Hematopoietic multipotent progenitor cell treated with erythropoietin and hydrocortisone succinate and interleukin-3 and kit ligand, for 6 days (in vitro differentiated cells): Measurements from ENCODE around the gene YBEY.

Experiments
- DNase-seq: peaks from one replicate; pipeline ENCODE4 v3.0.0-alpha.2; 2015

YBEY gene

DNA sequence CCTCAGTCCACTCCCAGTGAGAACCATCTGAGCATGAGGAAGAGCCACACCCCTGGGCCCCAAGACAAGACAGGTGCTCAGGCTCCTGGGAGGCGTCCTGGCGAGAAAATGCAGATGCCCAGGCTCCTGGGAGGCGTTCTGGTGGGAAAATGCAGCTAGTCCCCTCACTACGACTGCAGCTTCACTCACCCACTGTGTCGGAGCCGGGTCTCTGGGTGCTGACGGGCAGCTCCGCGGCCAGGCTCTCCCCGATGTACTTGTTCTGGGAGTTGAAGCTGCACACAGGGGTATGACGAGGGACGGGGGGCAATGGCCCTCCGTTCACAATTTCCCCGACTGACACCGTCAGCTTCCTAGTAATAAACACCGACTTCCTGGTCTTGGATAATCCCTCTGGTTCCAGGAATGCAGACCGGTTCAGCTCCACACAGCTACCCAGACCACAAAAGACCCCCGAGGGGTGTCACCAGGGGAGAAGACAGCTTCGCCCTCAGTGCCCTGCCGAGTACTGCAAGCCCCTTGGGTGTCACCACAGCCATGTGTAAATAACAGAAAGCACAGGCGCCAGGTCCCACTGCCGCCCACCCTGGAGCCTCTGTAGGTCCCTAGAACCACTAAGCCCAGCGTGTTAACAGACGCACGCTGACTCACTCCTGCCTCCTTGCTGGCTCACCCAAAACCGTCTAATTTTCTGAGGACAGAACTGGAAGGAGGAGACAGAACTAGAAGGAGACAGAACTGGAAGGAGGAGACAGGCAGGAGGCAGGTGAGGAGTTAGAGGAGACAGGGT is 20.2 kb upstream of the YBEY start:
- no peak for DNase-seq

GRCh38 chr21:46266946-46267345 is 19.2 kb upstream of the YBEY start:
- DNase-seq = no peak

GRCh38 chr21:46268371-46268770 is 17.8 kb upstream of the YBEY start:
- DNase-seq = no peak

GRCh38 chr21:46269466-46269865 is 16.7 kb upstream of the YBEY start:
- DNase-seq = no peak

GRCh38 chr21:46273341-46273740 is 12.8 kb upstream of the YBEY start:
- DNase-seq = no peak

- DNase-seq = no peak
Measured at GRCh38 chr21:46274797-46275390, 11.2 kb upstream of the YBEY start.

DNA sequence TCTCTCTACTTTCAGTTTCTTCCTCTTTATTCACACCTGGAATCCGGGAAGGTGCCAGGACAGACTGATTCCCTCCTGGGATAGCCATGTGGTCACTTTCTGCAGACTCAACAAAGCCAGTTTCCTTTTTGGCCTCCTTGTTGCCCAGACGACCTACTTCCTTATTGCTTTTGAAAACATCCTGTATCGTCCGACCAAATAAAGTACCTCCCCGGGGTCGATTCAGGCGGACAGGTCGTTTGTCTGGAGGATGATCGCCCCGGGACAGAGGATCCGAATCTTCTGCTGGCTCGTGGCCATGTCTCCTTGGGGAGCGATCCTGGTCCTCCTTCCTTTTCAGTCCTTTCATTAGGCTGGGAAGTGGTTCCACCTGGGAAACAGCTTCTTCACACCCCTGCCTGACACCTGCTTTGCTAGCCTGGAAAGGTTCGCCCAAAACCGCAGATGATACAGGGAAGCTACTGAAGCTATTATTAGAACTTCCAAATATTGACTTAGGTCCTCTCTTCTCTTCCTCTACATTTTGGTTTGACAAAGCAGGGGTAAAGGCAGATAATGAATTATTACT is 2.0 kb upstream of the YBEY start:
- DNase-seq = peak; percentile 41

DNA sequence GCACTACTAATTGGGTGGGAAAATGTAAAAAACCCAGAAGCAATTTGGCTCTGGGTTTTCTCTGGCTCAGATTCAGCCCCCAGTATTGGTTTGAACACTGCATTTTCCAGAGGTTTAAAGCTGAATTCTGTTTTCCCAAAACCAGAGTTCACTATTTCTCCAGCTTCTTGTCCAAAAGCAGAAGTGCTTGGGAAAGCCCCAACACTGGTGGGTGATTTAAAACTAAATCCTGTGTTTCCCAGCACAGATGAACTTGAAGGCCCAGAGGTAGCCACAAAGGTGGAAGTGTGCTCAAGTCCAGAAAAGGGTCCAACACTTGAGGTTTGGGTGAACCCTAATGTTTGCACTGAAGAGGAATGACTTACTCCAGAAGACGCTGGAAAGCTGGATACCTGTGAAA is 1.4 kb upstream of the YBEY start:
- DNase-seq = no peak

DNA sequence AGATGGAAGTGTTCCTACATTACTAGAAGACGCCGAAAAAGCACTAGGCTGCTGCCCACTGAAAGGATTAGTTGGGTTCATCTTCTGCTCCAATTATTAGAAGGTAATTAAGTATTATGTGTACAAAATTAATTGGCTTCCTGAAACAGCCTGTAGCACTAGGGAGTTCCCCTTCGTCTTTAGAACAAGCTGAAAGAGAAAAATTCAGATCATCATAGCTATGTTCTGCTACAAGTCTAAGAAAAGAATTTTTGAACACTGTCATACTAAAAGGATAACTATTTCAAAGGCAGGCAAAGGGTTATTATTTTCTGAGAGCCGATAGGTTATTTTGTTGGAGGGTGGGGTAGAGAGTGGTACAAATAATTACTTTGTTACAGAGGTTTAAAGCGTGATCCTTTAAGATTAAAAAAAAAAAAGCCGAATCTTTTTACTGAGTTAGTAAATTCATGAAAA is 908 bp upstream of the YBEY start, which contains the start of gene MCM3AP:
TSS of gene MCM3AP (minus strand) at position 406 of the 456 bp plus-strand sequence. CDS start at position 81, 325 bp downstream.
- DNase-seq = no peak

GRCh38 chr21:46286648-46287002 is 483 bp downstream of the YBEY start:
- no peak for DNase-seq

DNA sequence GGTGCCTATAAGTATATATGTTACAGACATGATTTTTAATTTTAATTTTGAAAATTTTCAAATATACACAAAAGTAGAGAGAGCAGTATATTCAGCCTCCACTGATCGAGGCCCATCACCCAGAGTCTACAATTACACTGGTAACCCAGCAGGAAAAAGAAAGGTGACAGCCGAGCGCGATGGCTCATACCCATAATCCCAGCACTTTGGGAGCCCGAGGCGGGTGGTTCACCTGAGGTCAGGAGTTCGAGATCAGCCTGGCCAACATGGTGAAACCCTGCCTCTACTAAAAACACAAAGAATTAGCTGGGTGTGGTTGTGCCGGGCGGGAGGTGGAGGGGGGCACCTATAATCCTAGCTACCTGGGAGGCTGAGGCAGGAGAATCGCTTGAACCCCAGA is 1.4 kb downstream of the YBEY start:
- DNase-seq = no peak

GRCh38 chr21:46289655-46290179 is 3.6 kb downstream of the YBEY start:
- no peak for DNase-seq

GRCh38 chr21:46291561-46291960 is 5.4 kb downstream of the YBEY start:
- DNase-seq = no peak

DNA sequence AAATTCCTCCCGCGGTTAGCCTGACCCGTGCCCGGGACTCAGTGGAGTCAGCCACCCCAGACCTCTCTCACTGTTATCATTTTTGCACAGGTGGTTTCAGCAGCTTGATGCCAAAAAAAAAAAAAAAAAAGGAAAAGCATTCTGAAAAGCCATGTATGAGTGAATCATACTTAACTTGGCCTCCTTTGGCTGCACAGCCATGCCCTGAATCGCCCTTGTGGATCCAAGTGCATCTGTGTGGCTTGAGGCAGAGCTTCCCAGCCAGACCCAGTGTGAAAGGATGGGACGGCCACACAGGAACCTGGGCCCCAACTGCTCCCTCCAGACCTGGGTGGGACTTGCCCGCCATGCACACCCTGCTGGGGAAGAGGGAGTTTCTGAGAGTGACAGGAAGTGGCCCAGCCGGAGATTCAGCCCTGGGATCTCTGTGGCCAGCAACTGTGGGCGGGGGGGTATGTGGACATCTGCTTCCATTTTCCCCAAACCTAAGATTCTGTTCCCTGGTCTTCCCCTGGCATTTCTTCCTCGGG is 8.6 kb downstream of the YBEY start:
- DNase-seq = peak; percentile 79

GRCh38 chr21:46295177-46295770 is 9.1 kb downstream of the YBEY start:
- no peak for DNase-seq

DNA sequence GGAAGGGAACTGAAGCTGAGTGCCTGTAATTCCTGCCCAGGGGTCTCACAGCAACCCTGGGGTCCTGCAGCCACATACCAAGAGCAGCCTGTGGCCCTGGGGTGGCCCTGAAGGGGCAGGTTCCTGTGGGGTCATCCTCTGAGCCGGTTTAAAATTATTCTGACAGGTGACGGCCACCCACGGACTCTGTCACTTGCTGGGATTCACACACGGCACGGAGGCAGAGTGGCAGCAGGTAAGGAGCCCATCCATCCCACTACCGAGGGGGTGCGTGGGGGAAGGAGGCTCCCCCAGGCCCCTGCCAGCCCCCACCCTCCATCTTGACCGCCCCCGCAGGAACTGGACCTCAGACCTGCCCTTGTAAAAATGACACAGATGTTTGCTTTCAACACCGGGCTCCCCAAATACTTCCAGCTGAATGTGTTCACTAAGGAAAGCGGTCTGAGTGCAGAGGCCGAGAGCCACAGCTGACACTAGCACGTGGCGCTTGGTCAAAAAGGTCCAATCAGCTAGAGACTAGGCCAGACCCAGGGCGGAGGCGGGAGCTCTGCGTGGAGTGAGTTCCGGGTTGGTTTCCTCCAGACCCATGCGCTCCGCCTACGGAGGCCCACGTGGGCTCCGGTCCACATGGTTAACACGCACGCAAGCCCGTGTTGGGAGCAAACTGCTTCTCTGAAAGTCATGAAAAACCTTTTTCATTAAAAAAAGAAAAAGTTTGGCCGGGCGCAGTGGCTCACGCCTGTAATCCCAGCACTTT is 10.0 kb downstream of the YBEY start:
- DNase-seq = peak; percentile 95

GRCh38 chr21:46297338-46298271 is 11.5 kb downstream of the YBEY start:
- DNase-seq = no peak

DNA sequence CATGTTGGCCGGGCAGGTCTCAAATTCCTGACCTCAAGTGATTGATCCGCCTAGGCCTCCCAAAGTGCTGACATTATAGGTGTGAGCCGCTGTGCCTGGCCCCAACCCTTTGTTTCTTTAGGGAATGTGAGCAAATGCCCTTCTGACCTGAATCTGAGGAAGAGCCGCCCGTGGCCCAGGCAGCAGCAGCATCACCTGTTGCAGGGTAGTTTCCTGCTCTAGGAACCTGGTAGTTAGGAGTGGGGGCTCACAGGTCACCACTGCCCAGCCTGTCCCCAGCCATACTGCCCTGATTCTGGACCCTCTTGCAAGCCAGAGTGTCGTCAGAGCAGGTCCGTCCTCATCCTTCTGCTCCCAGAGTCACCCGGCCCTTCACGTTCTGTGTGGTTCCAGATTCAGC is 13.0 kb downstream of the YBEY start:
- no peak for DNase-seq

DNA sequence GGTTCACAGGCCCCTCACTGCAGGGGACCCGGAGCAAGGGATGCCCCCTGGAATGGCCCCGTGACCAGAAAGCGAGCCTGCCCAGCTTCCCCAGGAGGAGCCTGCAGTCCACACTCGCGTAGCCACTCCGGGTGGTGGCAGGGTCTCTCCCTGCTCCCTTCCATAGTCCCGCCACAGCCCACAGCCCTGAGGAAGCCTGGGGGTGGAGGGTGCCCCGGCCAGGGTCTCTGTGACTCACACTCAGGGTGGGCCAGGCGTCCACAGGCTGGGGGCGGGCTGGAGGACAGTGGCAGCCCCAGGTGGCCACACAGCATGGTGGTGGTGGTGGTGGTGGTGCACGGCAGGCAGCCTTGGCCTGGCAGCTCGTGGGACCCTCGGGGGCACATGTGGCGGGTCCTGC is 15.6 kb downstream of the YBEY start:
- no peak for DNase-seq

GRCh38 chr21:46304437-46304836 is 18.3 kb downstream of the YBEY start:
- DNase-seq = no peak

DNA sequence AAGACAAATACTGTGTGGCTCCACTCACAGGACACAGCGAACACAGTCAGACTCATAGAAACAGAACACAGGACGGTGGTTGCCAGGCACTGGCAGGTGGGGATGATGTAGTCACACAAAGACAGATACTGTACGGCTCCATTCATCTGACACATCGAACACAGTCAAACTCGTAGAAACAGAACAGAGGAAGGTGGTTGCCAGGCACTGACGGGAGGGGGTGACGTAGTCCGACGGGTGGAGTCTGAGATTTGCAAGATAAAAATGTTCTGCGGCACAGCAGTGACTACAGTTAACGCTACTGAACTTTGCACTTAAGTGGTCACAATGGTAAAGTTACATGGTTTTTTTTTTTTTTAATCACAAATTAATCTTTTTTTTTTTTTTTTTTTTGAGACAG is 18.8 kb downstream of the YBEY start:
- peak; percentile 69 for DNase-seq
